A549 (cell line): Measurements from ENCODE around the gene EIF4G3. TPM values are rescaled to one million over a fixed set of nuclear protein-coding genes. Genes with fewer than 3 reads are reported as not detected.

Experiments used
- ATAC-seq, 2 experiments: fragments of 200-7000 bp in 1 of 2; fragments of >200 bp in 1 of 2; cut with Nextera tagmentation in 1 of 2; cut with Tn5 transposase in 1 of 2; 3 replicates each; pipeline versions ENCODE4 v1.8.0 to v1.9.1; 2018 to 2020; ENCODE audit warnings: mild to moderate bottlenecking in 1 of 2, moderate library complexity in 1 of 2
- CTCF ChIA-PET: fragments of 300-600 bp; sonication (Branson Sonifier 250); formaldehyde crosslinking; extraction: SDS; loops from one replicate; lab custom pipeline; 2021; ENCODE audit warnings: antibody characterized with exemption, inconsistent platforms; lab: Yijun Ruan, JAX
- POLR2A ChIA-PET: fragments of 350-600 bp; formaldehyde crosslinking; extraction: SDS; loops from one replicate; lab custom pipeline; 2021; ENCODE audit warnings: antibody characterized with exemption, inconsistent platforms; lab: Yijun Ruan, JAX
- DNase-seq, 2 experiments: peaks; one replicate each; pipeline versions ENCODE4 v3.0.0 to v3.0.0-alpha.2; 2011 to 2016; ENCODE audit warnings: low read depth in 1 of 2, low spot score in 1 of 2
- FAIRE-seq: peaks from 2 replicates; lab custom pipeline; 2011; peaks lifted over from hg19 to GRCh38; lab: Jason Lieb, UNC
- H3K27ac ChIP-seq, 2 experiments: fragments of >200 bp; sonication (Bioruptor Twin); formaldehyde crosslinking; 3 replicates each; pipeline ENCODE4 v1.5.1; 2016 to 2017
- H3K4me1 ChIP-seq: fragments of >200 bp; sonication (Bioruptor Twin); formaldehyde crosslinking; 3 replicates; pipeline ENCODE4 v1.6.1; 2016
- H3K4me2 ChIP-seq: fragments of >200 bp; sonication (Bioruptor Twin); formaldehyde crosslinking; 3 replicates; pipeline ENCODE4 v1.6.1; 2016
- H3K4me3 ChIP-seq: fragments of >200 bp; sonication (Bioruptor Twin); formaldehyde crosslinking; 3 replicates; pipeline ENCODE4 v1.5.1; 2016
- H3K9me3 ChIP-seq: fragments of >200 bp; sonication (Bioruptor Twin); formaldehyde crosslinking; 3 replicates; pipeline ENCODE4 v1.6.1; 2016
- ATOH8 ChIP-seq: fragments of 250-450 bp; sonication (Bioruptor Pico); IDR thresholded peaks from 2 replicates; pipeline ENCODE4 v1.5.0; 2020; ENCODE audit warnings: low read depth, mild to moderate bottlenecking, moderate library complexity
- BCL3 ChIP-seq: fragments of >200 bp; sonication (Bioruptor Twin); formaldehyde crosslinking; IDR thresholded peaks from 3 replicates; pipeline ENCODE4 v1.6.1; 2016
- CBX2 ChIP-seq: fragments of 200-600 bp; sonication (generic); IDR thresholded peaks from 2 replicates; pipeline ENCODE4 v1.6.1; 2016; ENCODE audit warnings: low read depth, mild to moderate bottlenecking, borderline replicate concordance
- CEBPB ChIP-seq, 2 experiments: fragments of >200 bp in 1 of 2; sonication (Bioruptor Twin) in 1 of 2; formaldehyde crosslinking in 1 of 2; IDR thresholded peaks; 2 replicates each; pipeline ENCODE4 v1.6.1; 2012 to 2016
- CHD4 ChIP-seq: fragments of 200-600 bp; sonication (generic); IDR thresholded peaks from 2 replicates; pipeline ENCODE4 v1.6.1; 2016; ENCODE audit warnings: antibody characterized with exemption, mild to moderate bottlenecking, borderline replicate concordance
- ELK1 ChIP-seq: fragments of 150-350 bp; IDR thresholded peaks from 2 replicates; pipeline ENCODE4 v1.6.1; 2014; ENCODE audit warnings: low read depth, mild to moderate bottlenecking, low read length
- EP300 ChIP-seq, 2 experiments: fragments of >200 bp; sonication (Bioruptor Twin); formaldehyde crosslinking; IDR thresholded peaks; 2 replicates in 1 of 2; 3 replicates in 1 of 2; pipeline ENCODE4 v1.6.1; 2016 to 2017
- FOSB ChIP-seq: fragments of 250-450 bp; sonication (Bioruptor Pico); IDR thresholded peaks from 2 replicates; pipeline ENCODE4 v1.5.0; 2020; ENCODE audit warnings: mild to moderate bottlenecking, moderate library complexity
- HOXB13 ChIP-seq: fragments of 250-450 bp; sonication (Bioruptor Pico); IDR thresholded peaks from 2 replicates; pipeline ENCODE4 v1.5.0; 2020; ENCODE audit warnings: low read depth, mild to moderate bottlenecking, moderate library complexity
- KDM1A ChIP-seq: fragments of 200-600 bp; sonication (generic); IDR thresholded peaks from 2 replicates; pipeline ENCODE4 v1.6.1; 2016; ENCODE audit warnings: low read depth, mild to moderate bottlenecking
- MAFK ChIP-seq: fragments of 450-650 bp; IDR thresholded peaks from 2 replicates; pipeline ENCODE4 v1.6.1; 2014; ENCODE audit not compliant: partially characterized antibody
- MYC ChIP-seq: IDR thresholded peaks from 2 replicates; pipeline ENCODE4 v1.6.1; 2012; ENCODE audit warnings: mild to moderate bottlenecking, inconsistent platforms, low read length, improper control_type of control experiment, borderline replicate concordance
- POLR2A ChIP-seq: IDR thresholded peaks from 2 replicates; pipeline ENCODE4 v1.6.1; 2012; ENCODE audit warnings: mild to moderate bottlenecking, low read length
- RAD21 ChIP-seq, 2 experiments: fragments of >200 bp in 1 of 2; sonication (Bioruptor Twin) in 1 of 2; formaldehyde crosslinking in 1 of 2; IDR thresholded peaks in 1 of 2; conservative IDR thresholded peaks in 1 of 2; 2 replicates in 1 of 2; 3 replicates in 1 of 2; pipeline ENCODE4 v1.6.1; 2012 to 2018; ENCODE audit warnings: inconsistent platforms in 1 of 2
- SMC3 ChIP-seq: fragments of >200 bp; sonication (Bioruptor Twin); formaldehyde crosslinking; IDR thresholded peaks from 3 replicates; pipeline ENCODE4 v1.6.1; 2018; ENCODE audit warnings: inconsistent platforms
- TFCP2L1 ChIP-seq: fragments of 250-450 bp; sonication (Bioruptor Pico); IDR thresholded peaks from 2 replicates; pipeline ENCODE4 v1.5.0; 2021; ENCODE audit warnings: mild to moderate bottlenecking
- TP53 ChIP-seq: fragments of 250-450 bp; sonication (Bioruptor Pico); IDR thresholded peaks from 2 replicates; pipeline ENCODE4 v1.5.0; 2021; ENCODE audit warnings: mild to moderate bottlenecking, moderate library complexity
- ZSCAN20 ChIP-seq: fragments of 250-450 bp; sonication (Bioruptor Pico); IDR thresholded peaks from 2 replicates; pipeline ENCODE4 v1.8.0; 2022; ENCODE audit warnings: mild to moderate bottlenecking, moderate library complexity
- WGBS: methylation state at CpG from one replicate; pipeline ENCODE4 v1.1.6; 2017; ENCODE audit errors: missing lambda C conversion rate; 5-methylcytosine and 5-hydroxymethylcytosine counted together
- polyA plus RNA-seq, 4 experiments: library from polyadenylated mRNA; depleted of rRNA in 3 of 4; stranded (reverse); fragments of >200 nt; fragmentation: RNase III in 1 of 4; extraction: RNeasy Plus Mini Kit Qiagen cat#74134 plus additional on column Dnase treatment in 1 of 4; gene quantifications; 2 replicates in 3 of 4; 3 replicates in 1 of 4; pipeline ENCODE4 v1.2.3, GENCODE V29; 2011 to 2017
- TF ChIP-seq, protein P1 (sequence below): fragments of 450-650 bp; IDR thresholded peaks from 2 replicates; pipeline ENCODE4 v1.6.1; 2014; ENCODE audit warnings: antibody characterized with exemption

EIF4G3 gene
- polyA plus RNA-seq, 2 of the 4 experiments (the other 2 are of a cell fraction), result 25.0 to 51.3 TPM

- FAIRE-seq (no peak), ATAC-seq (no peak), DNase-seq (peak in 1 of 2 experiments; percentile 15)
- peak overlapping the region; percentile 54 to 80; a peak in 5 of 6 replicates for H3K27ac ChIP-seq
- ChIA-PET CTCF (no interaction called here), POLR2A (interaction anchor here (0.5 kb wide), 1 partner anchor 10 kb away, joined by 4 read pairs; no protein-coding TSS in a partner anchor)
- peaks cover 28% of the 10 kb centered on the region for H3K4me1 ChIP-seq
- H3K9me3 ChIP-seq, result no peaks in the 10 kb centered on the region
- no peak overlapping the region for H3K4me3 ChIP-seq
- no peak for TF ChIP-seq EP300 (IDR thresholded peaks at IDR 0.05)
- TF ChIP-seq, protein P1, sequence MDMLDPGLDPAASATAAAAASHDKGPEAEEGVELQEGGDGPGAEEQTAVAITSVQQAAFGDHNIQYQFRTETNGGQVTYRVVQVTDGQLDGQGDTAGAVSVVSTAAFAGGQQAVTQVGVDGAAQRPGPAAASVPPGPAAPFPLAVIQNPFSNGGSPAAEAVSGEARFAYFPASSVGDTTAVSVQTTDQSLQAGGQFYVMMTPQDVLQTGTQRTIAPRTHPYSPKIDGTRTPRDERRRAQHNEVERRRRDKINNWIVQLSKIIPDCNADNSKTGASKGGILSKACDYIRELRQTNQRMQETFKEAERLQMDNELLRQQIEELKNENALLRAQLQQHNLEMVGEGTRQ, result 0 out of 2 replicates have a peak, but pooled peaks have one; percentile 20
- H3K4me2 ChIP-seq, result peak overlapping the region; percentile 49
These were observed 336.0 kb downstream of the EIF4G3 start for GRCh38 chr1:20840731-20841130.

GRCh38 chr1:20837554-20838192, 339.0 kb downstream of the EIF4G3 start:
- H3K4me3 ChIP-seq, result no peak overlapping the region
- WGBS, result 84% methylated on average over 4 of the region's 4 CpGs
- peaks cover 4% of the 10 kb centered on the region; the same call in 1 of the 3 replicates for H3K9me3 ChIP-seq
- FAIRE-seq, result no peak
- no peak for DNase-seq
- TF ChIP-seq CHD4, result no peak
- TF ChIP-seq ELK1, result no peak
- TF ChIP-seq TFCP2L1 (CRISPR knock-in tag), result no peak
- TF ChIP-seq EP300 (IDR thresholded peaks at IDR 0.05), result no peak
- TF ChIP-seq KDM1A, result no peak
- TF ChIP-seq MYC, result no peak
- no peak for TF ChIP-seq ZSCAN20 (CRISPR knock-in tag)
- TF ChIP-seq RAD21 (conservative IDR thresholded peaks at IDR 0.05 in 1 of 2, IDR thresholded peaks at IDR 0.05 in 1 of 2), result no peak
- TF ChIP-seq ATOH8 (CRISPR knock-in tag), result no peak
- peak overlapping the region in 1 of 2 experiments; percentile 56; a peak in 2 of 6 replicates for H3K27ac ChIP-seq
- no peak overlapping the region for H3K4me2 ChIP-seq
- H3K4me1 ChIP-seq, result peaks cover 32% of the 10 kb centered on the region
- ChIA-PET POLR2A (interaction anchor here (0.6 to 1.8 kb wide), 2 partner anchors 51 to 62 kb away, joined by 5 to 7 read pairs; partner anchors contain the start of gene HP1BP3), CTCF (interaction anchor here (0.9 to 1.1 kb wide), 2 partner anchors 9 to 14 kb away, joined by 3 read pairs; no protein-coding TSS in a partner anchor)
- ATAC-seq, result 0 out of 6 replicates have a peak, but pooled peaks of 1 of the 2 experiments have one; percentile 50

DNA sequence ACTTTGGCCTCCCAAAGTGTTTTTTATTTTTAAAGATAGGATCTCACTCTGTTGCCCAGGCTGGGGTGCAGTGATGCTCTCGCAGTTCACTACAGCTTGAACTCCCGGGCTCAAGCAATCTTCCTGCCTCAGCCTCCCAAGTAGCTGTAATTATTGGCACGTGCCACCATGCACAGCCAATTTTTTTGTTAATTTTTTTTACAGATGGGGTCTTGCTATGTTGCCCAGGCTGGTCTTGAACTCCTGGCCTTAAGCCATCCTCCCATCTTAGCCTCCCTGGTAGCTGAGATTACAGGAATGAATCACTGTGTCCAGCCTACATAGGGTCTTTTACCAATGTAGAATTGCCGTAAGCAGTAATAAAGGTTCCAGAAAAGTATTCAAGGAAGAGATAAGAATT, 340.5 kb downstream of the EIF4G3 start:
- Histone ChIP-seq H3K9me3 (peaks cover 4% of the 10 kb centered on the region; the same call in 1 of the 3 replicates), H3K4me2 (no peak overlapping the region), H3K4me1 (peaks cover 17% of the 10 kb centered on the region), H3K27ac (peak overlapping the region in 1 of 2 experiments; percentile 7; a peak in 1 of 6 replicates), H3K4me3 (no peak overlapping the region)
- TF ChIP-seq MAFK (no peak), HOXB13 (CRISPR knock-in tag) (no peak), TFCP2L1 (CRISPR knock-in tag) (no peak), FOSB (no peak), KDM1A (no peak), MYC (no peak), POLR2A (no peak), SMC3 (no peak), ZSCAN20 (CRISPR knock-in tag) (no peak), TP53 (CRISPR knock-in tag) (no peak), CEBPB (IDR thresholded peaks at IDR 0.05) (no peak), BCL3 (no peak), CBX2 (no peak)
- 99% methylated on average over 4 of the region's 4 CpGs for WGBS
- no peak for DNase-seq
- no peak for ATAC-seq
- ChIA-PET POLR2A (no interaction called here), CTCF (no interaction called here)
- FAIRE-seq, result no peak
